Measurements from ENCODE around the gene BID. TPM values are rescaled to one million over a fixed set of nuclear protein-coding genes. Genes with fewer than 3 reads are reported as not detected.

Gene BID
- total and polyA plus RNA-seq, 4 donors, result 13.1 to 179 (median 37.5) TPM

DNA sequence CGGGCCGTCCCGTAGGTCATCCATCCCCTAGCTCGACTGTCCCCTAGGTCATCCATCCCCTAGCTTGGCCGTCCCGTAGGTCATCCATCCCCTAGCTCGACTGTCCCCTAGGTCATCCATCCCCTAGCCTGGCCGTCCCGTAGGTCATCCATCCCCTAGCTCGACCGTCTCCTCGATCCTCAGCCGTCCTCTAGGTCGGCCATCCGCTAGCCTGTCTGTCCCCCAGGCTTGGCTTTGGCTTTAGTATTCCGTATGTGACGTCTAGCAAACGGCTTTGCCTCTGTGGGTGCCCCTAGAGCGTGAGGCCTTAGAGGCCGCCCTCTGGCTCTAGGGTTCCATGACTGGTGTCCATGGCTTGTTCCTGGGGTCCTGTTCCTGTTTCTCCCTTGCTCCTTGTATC is 40.6 kb upstream of the BID start:
- Histone ChIP-seq H3K9me3 (ENCODE audit: control insufficient read depth in 4 of 4, insufficient read depth in 3 of 4, low read length in 3 of 4) (no peaks in the 10 kb centered on the region), H3K36me3 (ENCODE audit: control insufficient read depth in 4 of 4, insufficient read depth in 4 of 4, low read length in 4 of 4) (peaks cover 4 to 24% (median 19%) of the 10 kb centered on the region in 4 donors), H3K4me1 (ENCODE audit: control insufficient read depth in 5 of 5, insufficient read depth in 5 of 5, low read length in 5 of 5) (no peaks in the 10 kb centered on the region), H3K27me3 (ENCODE audit: control insufficient read depth in 3 of 3, insufficient read depth in 3 of 3, low read length in 2 of 3) (no peaks in the 10 kb centered on the region), H3K4me3 (no peak overlapping the region), H3K27ac (ENCODE audit: low read depth in 1 of 2, low read length in 1 of 2) (no peak overlapping the region), H3K9ac (ENCODE audit: insufficient read depth in 1 of 2, low read length in 2 of 2) (no peak overlapping the region)
- DNase-seq (no peak), ATAC-seq (ENCODE audit: insufficient read depth, low FRiP score) (no peak)
- TF ChIP-seq, protein P1, sequence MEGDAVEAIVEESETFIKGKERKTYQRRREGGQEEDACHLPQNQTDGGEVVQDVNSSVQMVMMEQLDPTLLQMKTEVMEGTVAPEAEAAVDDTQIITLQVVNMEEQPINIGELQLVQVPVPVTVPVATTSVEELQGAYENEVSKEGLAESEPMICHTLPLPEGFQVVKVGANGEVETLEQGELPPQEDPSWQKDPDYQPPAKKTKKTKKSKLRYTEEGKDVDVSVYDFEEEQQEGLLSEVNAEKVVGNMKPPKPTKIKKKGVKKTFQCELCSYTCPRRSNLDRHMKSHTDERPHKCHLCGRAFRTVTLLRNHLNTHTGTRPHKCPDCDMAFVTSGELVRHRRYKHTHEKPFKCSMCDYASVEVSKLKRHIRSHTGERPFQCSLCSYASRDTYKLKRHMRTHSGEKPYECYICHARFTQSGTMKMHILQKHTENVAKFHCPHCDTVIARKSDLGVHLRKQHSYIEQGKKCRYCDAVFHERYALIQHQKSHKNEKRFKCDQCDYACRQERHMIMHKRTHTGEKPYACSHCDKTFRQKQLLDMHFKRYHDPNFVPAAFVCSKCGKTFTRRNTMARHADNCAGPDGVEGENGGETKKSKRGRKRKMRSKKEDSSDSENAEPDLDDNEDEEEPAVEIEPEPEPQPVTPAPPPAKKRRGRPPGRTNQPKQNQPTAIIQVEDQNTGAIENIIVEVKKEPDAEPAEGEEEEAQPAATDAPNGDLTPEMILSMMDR (IDR thresholded peaks at IDR 0.05; ENCODE audit: control extremely low read depth, extremely low read depth), result no peak
- WGBS, 2 donors, result 94 to 97% methylated on average over 20 of the region's 20 CpGs

DNA sequence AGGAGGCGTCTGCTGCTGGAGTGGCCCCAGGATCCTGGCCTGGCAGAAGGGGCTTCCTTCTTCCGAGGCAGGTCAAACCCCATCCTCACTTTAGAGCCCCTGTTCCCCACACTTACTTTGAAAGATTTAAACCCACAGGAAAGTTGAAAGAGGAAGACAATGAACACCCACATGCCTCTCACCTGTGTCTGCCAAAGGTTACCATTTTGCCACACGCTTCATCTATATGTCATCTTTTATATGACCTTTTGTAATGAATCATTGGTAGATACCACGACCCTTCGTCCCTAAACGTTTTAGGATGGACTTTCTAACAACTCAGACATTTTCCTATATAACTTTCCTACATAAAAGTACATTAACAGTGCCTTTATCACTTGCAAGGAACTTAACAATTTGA is 39.8 kb upstream of the BID start:
- Histone ChIP-seq H3K4me1 (ENCODE audit: control insufficient read depth in 5 of 5, insufficient read depth in 5 of 5, low read length in 5 of 5) (no peaks in the 10 kb centered on the region), H3K4me3 (no peak overlapping the region), H3K36me3 (ENCODE audit: control insufficient read depth in 4 of 4, insufficient read depth in 4 of 4, low read length in 4 of 4) (peaks cover 4 to 25% (median 17%) of the 10 kb centered on the region in 4 donors), H3K27ac (ENCODE audit: low read depth in 1 of 2, low read length in 1 of 2) (no peak overlapping the region), H3K9ac (ENCODE audit: insufficient read depth in 1 of 2, low read length in 2 of 2) (no peak overlapping the region), H3K27me3 (ENCODE audit: control insufficient read depth in 3 of 3, insufficient read depth in 3 of 3, low read length in 2 of 3) (no peaks in the 10 kb centered on the region), H3K9me3 (ENCODE audit: control insufficient read depth in 4 of 4, insufficient read depth in 3 of 4, low read length in 3 of 4) (no peaks in the 10 kb centered on the region)
- DNase-seq, result no peak
- no peak for ATAC-seq (ENCODE audit: insufficient read depth, low FRiP score)
- WGBS, 2 donors, result 86 to 90% methylated on average over 6 of the region's 6 CpGs
- TF ChIP-seq, protein P1 (IDR thresholded peaks at IDR 0.05; ENCODE audit: control extremely low read depth, extremely low read depth), result no peak

DNA sequence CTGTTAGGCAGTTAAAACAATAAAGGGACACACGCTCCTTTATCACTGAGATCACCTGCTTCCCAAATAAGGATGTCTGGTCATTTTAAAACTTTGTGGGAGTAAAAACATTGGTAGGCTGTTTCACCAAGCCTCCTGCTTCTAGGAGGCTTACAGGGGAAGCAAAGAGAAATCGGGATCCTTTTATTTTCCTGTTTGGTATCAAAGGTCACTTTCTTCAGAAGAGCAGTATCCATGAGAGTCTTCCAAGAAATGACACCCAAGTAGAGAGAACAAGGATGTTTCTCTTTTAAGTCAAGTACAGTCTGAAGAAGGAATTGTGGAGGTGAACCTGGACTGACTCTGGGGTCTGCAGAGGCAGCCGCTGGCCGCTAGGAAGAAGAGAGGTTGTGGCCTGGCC is 36.9 kb upstream of the BID start:
- no peak for DNase-seq
- Histone ChIP-seq H3K4me1 (ENCODE audit: control insufficient read depth in 5 of 5, insufficient read depth in 5 of 5, low read length in 5 of 5) (peaks cover 0 to 16% (median 0%) of the 10 kb centered on the region in 5 donors), H3K36me3 (ENCODE audit: control insufficient read depth in 4 of 4, insufficient read depth in 4 of 4, low read length in 4 of 4) (peaks cover 0 to 25% (median 17%) of the 10 kb centered on the region in 4 donors), H3K27me3 (ENCODE audit: control insufficient read depth in 3 of 3, insufficient read depth in 3 of 3, low read length in 2 of 3) (no peaks in the 10 kb centered on the region), H3K9ac (ENCODE audit: insufficient read depth in 1 of 2, low read length in 2 of 2) (no peak overlapping the region), H3K4me3 (no peak overlapping the region), H3K9me3 (ENCODE audit: control insufficient read depth in 4 of 4, insufficient read depth in 3 of 4, low read length in 3 of 4) (no peaks in the 10 kb centered on the region), H3K27ac (ENCODE audit: low read depth in 1 of 2, low read length in 1 of 2) (no peak overlapping the region)
- TF ChIP-seq, protein P1 (IDR thresholded peaks at IDR 0.05; ENCODE audit: control extremely low read depth, extremely low read depth), result no peak
- WGBS, 2 donors, result 95 to 96% methylated on average over 4 of the region's 4 CpGs
- no peak for ATAC-seq (ENCODE audit: insufficient read depth, low FRiP score)

DNA sequence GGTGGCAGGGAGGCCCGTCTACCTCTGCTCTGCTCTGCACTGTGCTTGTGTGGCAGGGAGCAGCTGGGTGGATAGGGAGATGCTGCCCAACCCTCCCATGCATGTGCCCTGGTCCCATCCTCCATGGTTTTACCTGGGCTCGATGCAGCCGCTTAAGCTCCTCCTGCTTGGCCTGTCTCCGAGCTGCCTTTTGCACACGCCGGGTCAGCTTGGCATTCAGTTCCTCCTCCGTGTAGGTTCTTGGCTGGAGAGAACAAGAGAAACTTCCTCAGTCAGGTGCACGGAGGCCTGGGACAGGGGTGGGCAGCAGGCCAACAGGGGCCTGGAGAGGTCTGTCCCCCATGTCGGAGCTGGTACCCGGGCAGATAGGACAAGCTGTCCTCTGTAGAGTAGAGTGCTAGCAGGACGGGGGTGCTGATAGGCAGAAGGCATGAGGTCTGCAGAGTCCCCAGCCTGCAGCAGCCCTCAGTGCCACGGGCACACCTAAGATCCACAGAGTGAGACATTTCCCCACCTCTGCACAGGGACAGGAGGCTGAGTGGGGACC is 36.4 kb upstream of the BID start:
- H3K27ac ChIP-seq (ENCODE audit: low read depth in 1 of 2, low read length in 1 of 2), result no peak overlapping the region
- no peaks in the 10 kb centered on the region for H3K9me3 ChIP-seq (ENCODE audit: control insufficient read depth in 4 of 4, insufficient read depth in 3 of 4, low read length in 3 of 4)
- DNase-seq (no peak), ATAC-seq (ENCODE audit: insufficient read depth, low FRiP score) (no peak)
- no peak overlapping the region for H3K4me3 ChIP-seq
- no peak overlapping the region for H3K9ac ChIP-seq (ENCODE audit: insufficient read depth in 1 of 2, low read length in 2 of 2)
- WGBS, 2 donors, result 88% methylated on average over 12 of the region's 12 CpGs
- peaks cover 0 to 16% (median 0%) of the 10 kb centered on the region in 5 donors for H3K4me1 ChIP-seq (ENCODE audit: control insufficient read depth in 5 of 5, insufficient read depth in 5 of 5, low read length in 5 of 5)
- no peaks in the 10 kb centered on the region for H3K27me3 ChIP-seq (ENCODE audit: control insufficient read depth in 3 of 3, insufficient read depth in 3 of 3, low read length in 2 of 3)
- TF ChIP-seq, protein P1 (IDR thresholded peaks at IDR 0.05; ENCODE audit: control extremely low read depth, extremely low read depth), result no peak
- H3K36me3 ChIP-seq (ENCODE audit: control insufficient read depth in 4 of 4, insufficient read depth in 4 of 4, low read length in 4 of 4), result peaks cover 0 to 23% (median 16%) of the 10 kb centered on the region in 4 donors

Data from lung (tissue), 12 donors.